ENCODE measurements around the gene ADAMTSL3. TPM values are rescaled to one million over a fixed set of nuclear protein-coding genes. Genes with fewer than 3 reads are reported as not detected.
A peak's percentile ranks its signal among the peaks of the same experiment; 100 is the strongest.

ADAMTSL3 gene
- total RNA-seq, 1 donor: 0.72 TPM

DNA sequence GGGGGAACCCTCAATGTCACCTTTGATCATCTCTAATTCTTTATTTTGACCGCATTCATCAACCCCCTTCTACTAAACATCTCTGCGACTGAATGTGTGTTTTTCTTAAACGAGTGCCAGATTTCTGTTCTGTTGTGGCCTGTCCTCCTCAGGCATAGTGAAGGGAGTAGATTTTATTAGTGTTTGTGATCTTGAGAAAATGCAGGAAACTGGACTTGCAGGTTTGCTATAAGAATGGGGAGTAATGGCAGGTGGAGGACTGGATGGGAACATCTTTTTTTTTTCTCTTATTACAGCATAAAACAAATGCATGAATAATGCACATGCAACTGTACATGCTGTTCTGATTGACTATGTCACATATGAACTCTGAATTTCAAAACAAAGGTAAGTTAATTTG is 59.3 kb downstream of the ADAMTSL3 start:
- no peaks in the 10 kb centered on the region for H3K27me3 ChIP-seq (ENCODE audit: insufficient read depth, low read length)
- H3K9me3 ChIP-seq (ENCODE audit: low read depth, low read length): no peaks in the 10 kb centered on the region
- H2AFZ ChIP-seq (ENCODE audit: low read length): no peak overlapping the region
- H3K27ac ChIP-seq (ENCODE audit: low read depth, low read length): no peak overlapping the region
- no peaks in the 10 kb centered on the region for H4K20me1 ChIP-seq (ENCODE audit: insufficient read depth, low read length)
- H3K79me2 ChIP-seq (ENCODE audit: insufficient read depth, low read length): no peaks in the 10 kb centered on the region
- no peaks in the 10 kb centered on the region for H3K36me3 ChIP-seq (ENCODE audit: insufficient read depth, low read length)
- no peak overlapping the region for H3K4me2 ChIP-seq (ENCODE audit: insufficient read depth, low read length)
- peaks cover 3% of the 10 kb centered on the region for H3K4me1 ChIP-seq (ENCODE audit: insufficient read depth, low read length)
- no peak overlapping the region for H3K4me3 ChIP-seq (ENCODE audit: insufficient read depth, low read length)
- no peak for DNase-seq (ENCODE audit: insufficient read length, low spot score, missing footprints)
- TF ChIP-seq, protein P1, sequence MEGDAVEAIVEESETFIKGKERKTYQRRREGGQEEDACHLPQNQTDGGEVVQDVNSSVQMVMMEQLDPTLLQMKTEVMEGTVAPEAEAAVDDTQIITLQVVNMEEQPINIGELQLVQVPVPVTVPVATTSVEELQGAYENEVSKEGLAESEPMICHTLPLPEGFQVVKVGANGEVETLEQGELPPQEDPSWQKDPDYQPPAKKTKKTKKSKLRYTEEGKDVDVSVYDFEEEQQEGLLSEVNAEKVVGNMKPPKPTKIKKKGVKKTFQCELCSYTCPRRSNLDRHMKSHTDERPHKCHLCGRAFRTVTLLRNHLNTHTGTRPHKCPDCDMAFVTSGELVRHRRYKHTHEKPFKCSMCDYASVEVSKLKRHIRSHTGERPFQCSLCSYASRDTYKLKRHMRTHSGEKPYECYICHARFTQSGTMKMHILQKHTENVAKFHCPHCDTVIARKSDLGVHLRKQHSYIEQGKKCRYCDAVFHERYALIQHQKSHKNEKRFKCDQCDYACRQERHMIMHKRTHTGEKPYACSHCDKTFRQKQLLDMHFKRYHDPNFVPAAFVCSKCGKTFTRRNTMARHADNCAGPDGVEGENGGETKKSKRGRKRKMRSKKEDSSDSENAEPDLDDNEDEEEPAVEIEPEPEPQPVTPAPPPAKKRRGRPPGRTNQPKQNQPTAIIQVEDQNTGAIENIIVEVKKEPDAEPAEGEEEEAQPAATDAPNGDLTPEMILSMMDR (IDR thresholded peaks at IDR 0.05; ENCODE audit: extremely low read depth, low read depth, low read length): no peak

DNA sequence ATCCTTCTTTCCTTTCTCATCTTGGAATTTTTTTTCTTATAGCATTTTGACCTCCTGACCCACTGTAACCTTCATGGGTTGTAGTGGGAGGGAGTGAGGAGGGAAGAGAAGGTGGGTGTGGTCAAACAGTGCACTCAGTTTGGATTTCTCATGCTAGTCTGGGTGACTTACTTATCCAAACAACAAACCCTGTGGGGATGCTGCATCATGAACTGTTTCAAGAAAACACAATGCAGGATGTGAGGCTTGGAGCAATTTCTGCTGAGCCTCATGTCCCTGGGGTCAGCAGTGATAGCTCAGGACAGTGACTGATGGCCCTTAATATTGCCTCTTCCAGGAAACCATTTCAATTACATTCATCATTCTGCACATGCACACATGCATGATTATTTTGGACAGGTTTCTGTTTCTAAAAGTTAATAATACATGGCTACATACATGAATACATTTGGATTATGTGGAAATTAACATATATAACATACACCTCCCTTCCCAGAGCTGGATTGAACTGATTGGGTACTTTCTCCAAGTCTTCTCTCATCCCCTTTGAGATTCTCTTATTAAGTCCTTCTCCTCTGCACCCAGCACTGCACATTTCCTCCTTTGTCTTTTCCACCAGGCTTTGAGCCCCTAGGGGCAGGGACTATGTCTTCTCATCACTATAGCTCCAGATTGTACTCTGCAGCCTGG is 61.2 kb downstream of the ADAMTSL3 start:
- H3K9me3 ChIP-seq (ENCODE audit: low read depth, low read length): no peaks in the 10 kb centered on the region
- TF ChIP-seq, protein P1 (IDR thresholded peaks at IDR 0.05; ENCODE audit: extremely low read depth, low read depth, low read length): no peak
- H3K27ac ChIP-seq (ENCODE audit: low read depth, low read length): no peak overlapping the region
- no peaks in the 10 kb centered on the region for H3K79me2 ChIP-seq (ENCODE audit: insufficient read depth, low read length)
- no peaks in the 10 kb centered on the region for H3K4me1 ChIP-seq (ENCODE audit: insufficient read depth, low read length)
- no peaks in the 10 kb centered on the region for H3K27me3 ChIP-seq (ENCODE audit: insufficient read depth, low read length)
- peak; percentile 59 for DNase-seq (ENCODE audit: insufficient read length, low spot score, missing footprints)
- H3K36me3 ChIP-seq (ENCODE audit: insufficient read depth, low read length): no peaks in the 10 kb centered on the region
- H3K4me3 ChIP-seq (ENCODE audit: insufficient read depth, low read length): no peak overlapping the region
- H4K20me1 ChIP-seq (ENCODE audit: insufficient read depth, low read length): no peaks in the 10 kb centered on the region
- no peak overlapping the region for H2AFZ ChIP-seq (ENCODE audit: low read length)
- no peak overlapping the region for H3K4me2 ChIP-seq (ENCODE audit: insufficient read depth, low read length)

DNA sequence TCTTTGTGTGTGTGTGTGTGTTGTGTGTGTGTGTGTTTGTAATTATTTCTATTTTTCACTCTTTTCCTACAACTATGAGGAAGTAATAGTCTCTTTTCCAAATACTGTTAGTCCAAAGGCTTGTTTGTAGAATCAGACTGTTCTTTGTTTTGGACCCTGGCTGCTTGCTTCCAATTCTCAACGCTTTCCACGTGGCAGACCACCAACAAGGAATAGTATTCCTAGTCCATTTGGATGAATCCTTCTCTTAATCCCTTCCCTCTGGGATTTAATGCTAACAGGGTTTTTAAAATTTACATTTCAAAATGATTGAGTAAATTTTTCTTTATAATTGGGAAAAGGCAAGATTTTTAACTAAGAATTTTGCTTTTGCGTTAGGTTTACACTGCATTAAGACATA is 62.7 kb downstream of the ADAMTSL3 start:
- no peaks in the 10 kb centered on the region for H3K79me2 ChIP-seq (ENCODE audit: insufficient read depth, low read length)
- no peak overlapping the region for H3K4me2 ChIP-seq (ENCODE audit: insufficient read depth, low read length)
- H3K9me3 ChIP-seq (ENCODE audit: low read depth, low read length): no peaks in the 10 kb centered on the region
- DNase-seq (ENCODE audit: insufficient read length, low spot score, missing footprints): no peak
- H4K20me1 ChIP-seq (ENCODE audit: insufficient read depth, low read length): no peaks in the 10 kb centered on the region
- H3K4me1 ChIP-seq (ENCODE audit: insufficient read depth, low read length): no peaks in the 10 kb centered on the region
- no peak overlapping the region for H3K27ac ChIP-seq (ENCODE audit: low read depth, low read length)
- no peak overlapping the region for H2AFZ ChIP-seq (ENCODE audit: low read length)
- TF ChIP-seq, protein P1 (IDR thresholded peaks at IDR 0.05; ENCODE audit: extremely low read depth, low read depth, low read length): no peak
- H3K27me3 ChIP-seq (ENCODE audit: insufficient read depth, low read length): no peaks in the 10 kb centered on the region
- no peak overlapping the region for H3K4me3 ChIP-seq (ENCODE audit: insufficient read depth, low read length)
- H3K36me3 ChIP-seq (ENCODE audit: insufficient read depth, low read length): no peaks in the 10 kb centered on the region

DNA sequence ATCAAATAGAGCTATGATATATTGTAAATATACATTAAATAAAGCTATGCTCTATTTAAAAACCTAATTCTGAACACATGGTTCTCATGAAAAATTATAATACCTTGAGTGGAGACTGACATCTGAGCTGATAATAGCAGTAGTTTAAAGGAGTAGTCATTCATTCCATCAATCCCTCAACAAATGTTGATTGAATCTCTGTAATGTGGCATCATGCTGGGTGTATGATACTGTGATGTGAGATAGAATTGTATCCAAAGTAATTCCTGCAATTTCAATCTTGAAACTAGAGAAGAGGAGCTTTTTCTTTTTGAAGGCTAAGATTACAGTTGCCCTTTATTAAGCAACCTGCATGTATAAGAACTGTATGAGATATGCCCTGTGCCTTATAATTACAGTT is 63.1 kb downstream of the ADAMTSL3 start:
- Histone ChIP-seq H3K4me3 (ENCODE audit: insufficient read depth, low read length) (no peak overlapping the region), H3K27ac (ENCODE audit: low read depth, low read length) (no peak overlapping the region), H4K20me1 (ENCODE audit: insufficient read depth, low read length) (no peaks in the 10 kb centered on the region), H2AFZ (ENCODE audit: low read length) (no peak overlapping the region), H3K4me2 (ENCODE audit: insufficient read depth, low read length) (no peak overlapping the region), H3K27me3 (ENCODE audit: insufficient read depth, low read length) (no peaks in the 10 kb centered on the region), H3K9me3 (ENCODE audit: low read depth, low read length) (no peaks in the 10 kb centered on the region), H3K79me2 (ENCODE audit: insufficient read depth, low read length) (no peaks in the 10 kb centered on the region), H3K4me1 (ENCODE audit: insufficient read depth, low read length) (no peaks in the 10 kb centered on the region), H3K36me3 (ENCODE audit: insufficient read depth, low read length) (no peaks in the 10 kb centered on the region)
- TF ChIP-seq, protein P1 (IDR thresholded peaks at IDR 0.05; ENCODE audit: extremely low read depth, low read depth, low read length): no peak
- DNase-seq (ENCODE audit: insufficient read length, low spot score, missing footprints): no peak
